Superior temporal gyrus (tissue), 1 donor: ENCODE data around the gene FOXJ3.

Experiments used
- DNase-seq: peaks from one replicate; pipeline ENCODE4 v3.0.0-alpha.2; 2016; ENCODE audit errors: extremely low spot score

FOXJ3 gene

DNA sequence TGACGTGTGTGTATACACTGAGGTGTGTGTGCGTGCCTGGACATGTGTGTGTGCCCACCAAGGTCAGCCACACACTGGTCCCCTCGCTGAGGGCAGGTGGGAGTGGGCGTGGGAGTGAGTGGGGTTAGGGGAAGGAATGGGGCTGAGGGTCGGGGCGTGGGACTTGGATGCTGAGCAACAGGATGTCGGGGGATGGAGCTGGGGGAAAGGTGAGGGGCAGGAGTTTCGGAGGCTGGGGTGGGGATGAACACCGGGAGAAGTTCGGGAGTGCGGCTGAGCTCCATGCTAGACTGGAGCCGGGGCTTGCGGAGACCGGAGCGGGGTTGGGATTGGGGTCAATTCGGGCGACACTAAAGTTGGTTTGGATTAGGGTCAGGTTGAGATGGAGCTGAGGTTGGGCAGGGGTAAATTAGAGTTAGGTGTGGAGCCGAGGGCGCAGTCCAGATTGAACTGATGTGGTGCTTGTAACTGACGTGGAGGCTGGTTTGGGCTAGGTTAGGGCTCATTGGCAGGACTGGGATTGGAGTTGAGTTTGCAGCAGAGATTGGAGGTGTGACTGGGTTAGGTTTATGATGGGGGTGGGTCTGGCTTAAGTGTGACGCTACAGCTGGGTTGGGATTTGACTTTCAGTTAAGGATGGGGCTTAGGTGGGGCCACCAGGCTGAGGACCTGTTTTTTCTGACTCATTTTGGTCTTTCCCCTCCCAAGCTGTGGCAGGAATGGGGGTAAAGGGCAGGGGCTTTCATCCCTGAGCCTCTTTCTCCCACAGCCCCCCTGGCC lies 167.2 kb downstream of the FOXJ3 start:
- DNase-seq: no peak

DNA sequence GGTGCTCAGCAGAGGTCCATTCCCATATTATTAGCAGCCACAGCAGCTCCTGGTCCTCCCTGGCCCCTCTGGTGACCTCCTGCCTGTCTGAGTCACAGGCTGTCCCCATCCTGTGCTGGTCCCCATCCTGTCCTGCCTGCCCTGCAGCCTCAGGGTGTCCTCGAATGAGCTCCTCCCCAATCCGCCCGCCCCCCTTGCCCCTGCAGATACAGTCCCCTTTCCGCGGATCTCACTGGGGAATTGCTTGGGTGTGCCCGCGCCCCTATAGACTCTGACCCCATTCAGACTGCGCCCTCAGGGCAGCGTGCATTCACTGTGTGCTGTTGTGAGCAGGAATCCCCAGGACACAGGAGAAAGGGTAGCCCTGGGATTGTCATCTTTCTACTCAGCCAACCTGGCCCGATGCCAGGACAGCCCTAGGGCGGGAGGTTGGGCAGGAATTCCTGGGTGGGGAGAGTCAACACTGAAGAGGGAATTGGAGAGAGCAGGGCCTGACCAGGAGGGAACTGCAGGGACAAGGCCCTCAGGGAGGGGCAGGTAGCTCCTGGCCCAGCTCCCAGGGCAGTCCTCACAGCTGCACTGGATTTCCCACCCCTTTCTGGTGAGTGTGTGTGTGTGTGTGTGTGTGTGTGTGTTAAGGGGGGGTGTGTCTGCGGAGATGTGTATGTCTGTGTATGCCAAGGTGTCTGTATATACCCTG lies 169.4 kb downstream of the FOXJ3 start:
- DNase-seq: no peak

DNA sequence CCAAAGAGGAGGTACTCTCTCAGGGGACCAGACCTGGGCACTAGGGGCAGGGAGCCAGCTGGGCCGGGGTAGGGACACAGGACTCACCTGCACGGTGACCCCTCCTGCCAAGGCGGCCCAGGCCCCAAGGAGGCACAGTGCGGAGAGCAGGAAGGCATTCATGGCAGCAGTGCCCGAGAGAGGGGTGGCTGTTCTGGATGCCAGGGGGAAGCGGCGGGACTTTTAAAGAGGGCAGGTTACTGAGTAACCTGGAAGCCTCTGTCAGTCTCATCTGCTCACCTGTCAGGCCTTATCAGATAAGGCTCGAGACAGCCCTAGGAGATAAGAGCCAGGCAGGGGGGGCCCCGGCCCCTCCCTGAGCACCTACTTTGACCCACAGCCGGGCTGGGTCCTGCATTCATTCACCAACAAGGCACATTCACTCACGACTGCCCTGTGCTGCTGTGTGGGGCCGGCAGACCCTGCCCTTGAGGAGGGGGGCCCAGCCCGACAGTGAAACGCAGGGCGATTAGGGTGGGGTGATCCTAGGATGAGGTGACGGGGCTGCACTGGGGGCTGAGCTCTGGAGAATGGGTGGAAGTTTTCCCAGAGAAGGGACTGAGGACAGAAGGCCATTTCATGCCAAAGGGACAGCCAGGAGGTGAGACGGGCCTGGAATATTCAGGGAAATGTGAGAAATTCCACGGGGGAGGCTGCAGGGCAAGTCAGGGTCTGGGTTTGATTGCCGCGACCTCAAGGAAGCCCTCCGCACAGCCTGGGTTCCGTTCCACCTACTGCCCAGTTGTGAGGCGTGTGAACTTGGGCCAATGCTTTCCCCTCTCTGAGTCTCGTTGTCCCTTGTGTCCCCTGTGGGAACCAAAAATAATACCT lies 170.2 kb downstream of the FOXJ3 start, which contains the start of gene GUCA2A:
GUCA2A (minus strand) TSS at position 195 of the 870 bp plus-strand sequence; CDS start at position 162, 33 bp downstream.
- DNase-seq: no peak

GRCh38 chr1:42163536-42164503 lies 171.2 kb downstream of the FOXJ3 start:
- DNase-seq: no peak

DNA sequence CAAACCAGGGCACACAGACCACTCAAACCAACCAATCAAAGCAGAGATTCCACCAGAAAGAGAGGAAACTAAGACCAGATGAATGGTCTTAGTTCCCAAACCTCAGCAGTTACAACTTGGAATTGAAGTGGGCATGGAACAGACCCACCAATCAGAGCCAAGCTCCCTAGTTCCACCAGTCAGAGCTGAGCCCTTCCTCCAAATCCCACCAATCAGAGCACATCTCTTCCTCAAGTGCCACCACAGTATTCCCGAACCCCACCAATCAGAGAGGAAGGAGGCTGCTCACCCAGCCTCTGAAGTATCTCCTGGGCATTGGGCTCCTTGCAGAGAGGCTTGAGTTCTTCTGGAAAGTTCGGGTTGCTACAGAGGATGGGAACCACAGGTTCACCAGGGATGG lies 171.9 kb downstream of the FOXJ3 start:
- DNase-seq: no peak

DNA sequence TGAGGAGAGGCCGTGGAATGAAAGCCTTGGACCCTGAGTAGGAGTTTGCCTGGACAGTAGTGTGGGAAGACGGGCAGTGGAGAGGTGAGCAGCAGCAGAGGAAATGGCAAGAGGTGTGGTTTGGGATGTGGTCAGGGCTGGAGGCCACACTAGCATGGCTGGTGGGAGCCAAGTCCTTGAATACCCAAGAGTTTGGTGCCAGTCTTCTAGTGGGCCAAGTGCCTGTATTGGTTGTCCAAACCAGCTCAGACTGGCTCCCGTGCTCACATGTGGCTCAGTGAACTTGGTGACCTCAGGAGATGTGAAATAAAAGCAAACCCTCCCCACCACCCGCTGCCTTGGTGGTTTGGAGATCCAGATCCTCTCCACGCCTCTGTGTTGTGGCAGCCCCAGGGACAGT lies 172.9 kb downstream of the FOXJ3 start:
- DNase-seq: no peak

DNA sequence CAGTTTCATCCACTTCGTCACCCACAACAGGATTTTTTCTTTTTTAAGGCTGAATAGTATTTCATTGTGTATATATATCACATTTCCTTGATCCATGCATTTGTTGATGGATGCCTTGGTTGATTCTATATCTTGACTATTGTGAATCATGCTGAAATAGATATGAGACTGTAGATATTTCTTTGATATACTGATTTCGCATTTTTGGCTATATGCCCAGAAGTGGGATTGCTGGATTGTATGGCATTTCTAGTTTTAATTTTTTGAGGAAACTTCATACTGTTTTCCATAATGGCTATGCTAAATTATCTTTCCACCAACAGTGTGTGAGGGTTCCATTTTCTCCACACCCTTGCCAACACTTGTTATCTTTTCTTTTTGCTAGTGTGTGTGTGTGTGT lies 176.8 kb downstream of the FOXJ3 start:
- no peak for DNase-seq

DNA sequence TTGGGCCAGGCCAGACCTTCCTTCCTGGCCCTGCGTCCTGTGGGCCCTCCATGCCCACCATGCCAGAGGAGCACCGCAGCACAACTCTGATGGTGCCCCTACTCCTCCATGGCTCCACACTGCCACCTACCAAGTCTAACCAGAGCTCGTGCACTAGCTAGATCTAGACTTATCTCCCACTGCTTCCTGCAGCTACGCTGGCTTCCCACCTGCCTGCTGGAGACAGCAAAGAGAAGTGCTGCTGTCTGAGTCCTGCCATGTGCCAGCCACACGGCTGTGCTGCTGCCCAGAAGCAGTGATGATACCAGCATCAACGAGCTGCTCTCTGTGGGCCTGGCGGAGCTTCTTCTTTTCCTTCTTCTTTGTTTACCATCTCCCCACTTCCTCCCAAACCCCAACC lies 177.4 kb downstream of the FOXJ3 start:
- no peak for DNase-seq

DNA sequence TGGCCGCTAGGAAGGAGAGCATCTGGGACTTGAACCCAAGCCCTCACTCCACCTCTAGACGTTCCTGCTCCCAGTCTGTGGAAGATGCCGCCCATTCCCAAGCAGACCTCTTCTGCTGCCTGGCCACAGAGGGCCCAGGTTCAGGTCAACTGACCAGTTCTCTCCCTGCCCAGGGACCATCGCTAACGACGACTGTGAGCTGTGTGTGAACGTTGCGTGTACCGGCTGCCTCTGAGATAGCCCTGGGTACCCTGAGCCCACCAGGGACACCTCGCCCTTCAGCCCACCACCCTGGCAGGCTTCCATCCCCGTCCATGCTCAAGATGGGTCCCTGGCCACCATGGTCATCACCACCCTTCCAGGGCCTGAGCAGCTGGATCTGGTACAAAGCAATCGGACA lies 179.7 kb downstream of the FOXJ3 start:
- no peak for DNase-seq

GRCh38 chr1:42154685-42155084 lies 180.3 kb downstream of the FOXJ3 start:
- DNase-seq: no peak

GRCh38 chr1:42153624-42154023 lies 181.4 kb downstream of the FOXJ3 start:
- no peak for DNase-seq

GRCh38 chr1:42152907-42153600 lies 182.0 kb downstream of the FOXJ3 start, which contains the start of gene GUCA2B:
TSS of gene GUCA2B (plus strand) at chr1:42153410. CDS start at chr1:42153451, 41 bp downstream.
- no peak for DNase-seq

DNA sequence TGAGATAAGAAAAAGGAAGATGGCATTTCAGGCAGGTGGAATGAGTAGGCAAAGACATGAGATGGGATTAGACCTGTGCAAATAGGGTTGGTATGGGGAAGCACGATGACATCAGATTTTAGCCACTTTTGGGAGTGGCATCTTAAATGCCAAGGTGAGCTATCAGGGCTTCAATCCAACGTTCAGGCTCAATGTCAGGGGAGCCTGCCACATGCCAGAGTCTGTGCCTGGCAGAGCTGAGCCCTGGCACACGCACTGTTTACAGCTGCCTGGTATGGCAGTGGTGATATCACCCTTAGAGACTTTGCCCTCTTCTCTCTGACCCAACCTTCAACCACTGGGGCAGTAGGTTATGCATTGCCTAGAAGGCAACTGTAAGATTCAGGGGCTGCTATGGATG lies 182.9 kb downstream of the FOXJ3 start:
- no peak for DNase-seq

GRCh38 chr1:42150651-42151050 lies 184.4 kb downstream of the FOXJ3 start:
- DNase-seq: no peak

GRCh38 chr1:42148166-42148565 lies 186.9 kb downstream of the FOXJ3 start:
- DNase-seq: no peak

DNA sequence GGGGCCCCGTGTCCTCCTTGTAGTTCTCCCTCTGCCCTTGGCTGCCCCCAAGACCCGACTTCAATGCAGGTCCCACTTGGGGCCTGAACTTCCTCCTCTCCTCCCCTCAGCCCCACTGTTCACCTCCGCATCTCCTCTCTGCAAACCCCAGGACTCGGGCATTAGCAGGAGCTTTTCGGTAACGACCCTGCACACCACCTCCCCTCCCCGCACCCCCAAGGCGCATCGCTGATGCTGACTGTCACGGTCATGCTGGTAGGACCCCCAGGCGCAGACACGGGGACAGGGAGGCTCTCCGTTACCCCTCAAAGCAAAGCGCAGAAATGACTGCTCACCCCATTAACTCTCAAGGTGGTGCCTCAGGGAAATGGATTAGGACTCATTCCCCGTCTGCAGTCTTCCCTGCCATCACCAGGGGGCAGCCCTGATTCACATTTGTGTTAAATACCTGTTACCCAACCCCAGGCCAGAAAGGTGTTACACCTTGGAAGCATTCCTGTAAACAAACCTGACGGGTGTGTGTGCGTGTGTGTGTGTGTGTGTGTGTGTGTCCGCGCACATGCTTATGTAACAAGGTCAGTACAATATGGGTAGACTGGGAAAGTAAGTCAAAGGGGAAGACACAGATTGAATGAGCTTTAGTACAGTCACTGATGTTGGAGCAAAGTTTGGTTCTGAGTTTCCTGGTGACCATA lies 188.3 kb downstream of the FOXJ3 start:
- peak; percentile 69 for DNase-seq

- DNase-seq: no peak
Measured at GRCh38 chr1:42145764-42146625, 189.0 kb downstream of the FOXJ3 start.

GRCh38 chr1:42145389-42145716 lies 189.7 kb downstream of the FOXJ3 start:
- DNase-seq: no peak
